Breast epithelium (tissue), 3 donors: ENCODE results near the gene CCSER1.

Source experiments
- CTCF ChIP-seq, 3 donors: fragments of 450-650 bp; IDR thresholded peaks; one replicate each; pipeline ENCODE4 v1.5.1; 2016 to 2017; ENCODE audit warnings: antibody characterized with exemption in 3 of 3, mild to moderate bottlenecking in 3 of 3, moderate library complexity in 3 of 3
- POLR2A ChIP-seq: fragments of 450-650 bp; IDR thresholded peaks from one replicate; pipeline ENCODE4 v1.6.1; 2016; ENCODE audit warnings: antibody characterized with exemption, mild to moderate bottlenecking, moderate library complexity
- POLR2AphosphoS5 ChIP-seq, 3 donors: sonication (generic); formaldehyde crosslinking; IDR thresholded peaks; one replicate each; pipeline ENCODE4 v1.6.1; 2017; ENCODE audit warnings: antibody characterized with exemption in 3 of 3

GRCh38 chr4:90486346-90486745 lies 359.2 kb downstream of the CCSER1 start:
- no peak for TF ChIP-seq CTCF (IDR thresholded peaks at IDR 0.05)
- TF ChIP-seq POLR2A, result no peak
- no peak for TF ChIP-seq POLR2AphosphoS5 (IDR thresholded peaks at IDR 0.05)
